ENCODE data around the gene CT45A2.
"Not testable (repeated sequence)": the region's sequence is repeated elsewhere in the genome, so short reads cannot be mapped to it uniquely, and the experiment has no call there.

DNA sequence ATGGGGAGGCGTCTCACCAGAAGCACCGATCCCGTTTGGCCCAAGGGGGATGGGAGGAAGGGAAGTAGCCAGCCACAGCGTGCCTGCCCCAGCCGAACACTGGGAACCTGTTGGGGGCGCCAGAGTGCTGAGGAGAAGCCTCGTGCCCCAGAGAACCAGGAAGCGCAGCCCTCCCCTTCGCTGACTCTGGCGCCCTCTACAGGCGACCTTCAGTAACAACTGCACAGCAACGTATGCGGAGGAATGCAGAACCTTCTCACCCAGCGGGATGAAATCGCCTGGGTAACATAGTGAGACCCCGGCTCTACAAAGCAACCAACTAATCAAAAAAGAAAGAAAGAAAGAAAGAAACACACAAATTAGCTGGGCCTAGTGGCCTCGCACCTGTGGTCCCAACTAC is 17.4 kb upstream of the CT45A2 start, which contains the start of gene CT45A7:
- TF ChIP-seq, protein P1, sequence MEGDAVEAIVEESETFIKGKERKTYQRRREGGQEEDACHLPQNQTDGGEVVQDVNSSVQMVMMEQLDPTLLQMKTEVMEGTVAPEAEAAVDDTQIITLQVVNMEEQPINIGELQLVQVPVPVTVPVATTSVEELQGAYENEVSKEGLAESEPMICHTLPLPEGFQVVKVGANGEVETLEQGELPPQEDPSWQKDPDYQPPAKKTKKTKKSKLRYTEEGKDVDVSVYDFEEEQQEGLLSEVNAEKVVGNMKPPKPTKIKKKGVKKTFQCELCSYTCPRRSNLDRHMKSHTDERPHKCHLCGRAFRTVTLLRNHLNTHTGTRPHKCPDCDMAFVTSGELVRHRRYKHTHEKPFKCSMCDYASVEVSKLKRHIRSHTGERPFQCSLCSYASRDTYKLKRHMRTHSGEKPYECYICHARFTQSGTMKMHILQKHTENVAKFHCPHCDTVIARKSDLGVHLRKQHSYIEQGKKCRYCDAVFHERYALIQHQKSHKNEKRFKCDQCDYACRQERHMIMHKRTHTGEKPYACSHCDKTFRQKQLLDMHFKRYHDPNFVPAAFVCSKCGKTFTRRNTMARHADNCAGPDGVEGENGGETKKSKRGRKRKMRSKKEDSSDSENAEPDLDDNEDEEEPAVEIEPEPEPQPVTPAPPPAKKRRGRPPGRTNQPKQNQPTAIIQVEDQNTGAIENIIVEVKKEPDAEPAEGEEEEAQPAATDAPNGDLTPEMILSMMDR (IDR thresholded peaks at IDR 0.05; ENCODE audit: insufficient read depth, low read length): not testable (repeated sequence)
- TF ChIP-seq, protein P2, sequence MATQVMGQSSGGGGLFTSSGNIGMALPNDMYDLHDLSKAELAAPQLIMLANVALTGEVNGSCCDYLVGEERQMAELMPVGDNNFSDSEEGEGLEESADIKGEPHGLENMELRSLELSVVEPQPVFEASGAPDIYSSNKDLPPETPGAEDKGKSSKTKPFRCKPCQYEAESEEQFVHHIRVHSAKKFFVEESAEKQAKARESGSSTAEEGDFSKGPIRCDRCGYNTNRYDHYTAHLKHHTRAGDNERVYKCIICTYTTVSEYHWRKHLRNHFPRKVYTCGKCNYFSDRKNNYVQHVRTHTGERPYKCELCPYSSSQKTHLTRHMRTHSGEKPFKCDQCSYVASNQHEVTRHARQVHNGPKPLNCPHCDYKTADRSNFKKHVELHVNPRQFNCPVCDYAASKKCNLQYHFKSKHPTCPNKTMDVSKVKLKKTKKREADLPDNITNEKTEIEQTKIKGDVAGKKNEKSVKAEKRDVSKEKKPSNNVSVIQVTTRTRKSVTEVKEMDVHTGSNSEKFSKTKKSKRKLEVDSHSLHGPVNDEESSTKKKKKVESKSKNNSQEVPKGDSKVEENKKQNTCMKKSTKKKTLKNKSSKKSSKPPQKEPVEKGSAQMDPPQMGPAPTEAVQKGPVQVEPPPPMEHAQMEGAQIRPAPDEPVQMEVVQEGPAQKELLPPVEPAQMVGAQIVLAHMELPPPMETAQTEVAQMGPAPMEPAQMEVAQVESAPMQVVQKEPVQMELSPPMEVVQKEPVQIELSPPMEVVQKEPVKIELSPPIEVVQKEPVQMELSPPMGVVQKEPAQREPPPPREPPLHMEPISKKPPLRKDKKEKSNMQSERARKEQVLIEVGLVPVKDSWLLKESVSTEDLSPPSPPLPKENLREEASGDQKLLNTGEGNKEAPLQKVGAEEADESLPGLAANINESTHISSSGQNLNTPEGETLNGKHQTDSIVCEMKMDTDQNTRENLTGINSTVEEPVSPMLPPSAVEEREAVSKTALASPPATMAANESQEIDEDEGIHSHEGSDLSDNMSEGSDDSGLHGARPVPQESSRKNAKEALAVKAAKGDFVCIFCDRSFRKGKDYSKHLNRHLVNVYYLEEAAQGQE (IDR thresholded peaks at IDR 0.05; ENCODE audit: insufficient replicate concordance, low read depth): not testable (repeated sequence)
- not testable (repeated sequence) for TF ChIP-seq POLR2AphosphoS5 (IDR thresholded peaks at IDR 0.05; ENCODE audit: low read depth); SPI1 (IDR thresholded peaks at IDR 0.05; ENCODE audit: borderline replicate concordance, low read depth); GABPA (IDR thresholded peaks at IDR 0.05; ENCODE audit: low read depth)
